ENCODE results near the gene POLE. TPM values are rescaled to one million over a fixed set of nuclear protein-coding genes. Genes with fewer than 3 reads are reported as not detected.

Gene POLE
- total RNA-seq, 1 experiment from 2014 or later: 147 TPM

DNA sequence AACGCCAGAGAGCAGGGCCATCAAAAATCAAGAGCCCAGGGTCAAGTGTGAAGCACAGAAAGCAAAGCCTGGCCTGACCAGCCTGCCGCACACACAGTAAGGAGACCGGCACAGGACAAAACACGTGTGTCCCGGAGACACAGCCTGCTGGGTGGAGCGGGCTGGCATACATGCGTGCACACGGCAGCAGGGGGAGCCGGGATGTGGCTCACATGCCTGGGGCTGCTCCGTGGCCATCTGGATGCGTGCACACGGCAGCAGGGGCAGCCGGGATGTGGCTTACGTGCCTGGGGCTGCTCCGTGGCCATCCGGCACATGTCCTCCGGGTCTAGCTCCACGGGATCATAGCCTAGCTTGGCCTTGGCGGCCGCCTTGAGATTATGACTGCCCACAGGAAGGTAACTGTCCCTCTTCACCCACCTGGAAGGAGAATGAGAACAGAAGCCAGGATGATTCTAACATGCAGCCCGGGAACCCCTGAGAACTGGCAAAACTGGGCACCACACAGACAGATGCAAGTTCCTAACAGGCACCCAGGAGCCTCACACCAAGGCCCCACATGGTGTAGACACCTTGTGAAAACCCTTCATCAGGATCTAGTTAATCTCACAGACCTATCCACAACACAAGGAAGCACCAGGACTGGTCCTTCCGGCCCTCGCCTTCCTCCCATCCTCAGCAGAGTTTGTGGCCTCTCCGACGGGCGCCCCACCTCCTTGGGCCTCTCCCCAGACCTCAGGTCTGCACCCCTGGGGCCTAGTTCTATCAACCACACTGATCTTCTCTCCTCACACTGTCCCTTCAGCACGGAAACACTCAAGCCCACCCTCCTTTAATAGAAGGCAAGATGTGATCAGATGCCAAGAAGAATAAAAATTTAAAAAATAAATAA is 13.6 kb downstream of the POLE start:
- no peaks in the 10 kb centered on the region for H3K23me2 ChIP-seq (ENCODE audit: insufficient read length, low read depth, low read length, poor library complexity, severe bottlenecking)
- H3K27me3 ChIP-seq (ENCODE audit: insufficient read depth, low read length): no peaks in the 10 kb centered on the region
- H3K14ac ChIP-seq (ENCODE audit: insufficient read depth, low read length): no peak overlapping the region
- Mint-ChIP-seq H3K27me3 (ENCODE audit: low read depth) (no peaks in the 10 kb centered on the region), H3K36me3 (ENCODE audit: insufficient read depth in 1 of 3, low read depth in 3 of 3) (peaks cover 54 to 93% (median 89%) of the 10 kb centered on the region in 3 experiments), H3K9me3 (no peaks in the 10 kb centered on the region), H3K4me1 (no peaks in the 10 kb centered on the region), H3K4me3 (no peak overlapping the region), H3K27ac (no peak overlapping the region; a peak in 1 of 7 replicates)
- H2BK15ac ChIP-seq (ENCODE audit: low read depth, low read length): no peak overlapping the region
- H3K18ac ChIP-seq (ENCODE audit: insufficient read length, low read depth, low read length): no peak overlapping the region
- no peak overlapping the region for H3K4me2 ChIP-seq (ENCODE audit: insufficient read depth, insufficient read length, low read length)
- H3K9ac ChIP-seq (ENCODE audit: extremely low read depth, insufficient read length, low read length): no peak overlapping the region
- no peak overlapping the region for H4K8ac ChIP-seq (replicated peaks; ENCODE audit: insufficient read length, low read depth, low read length)
- no peak for DNase-seq
- no peak overlapping the region for H3K27ac ChIP-seq (ENCODE audit: insufficient read length, low read depth, low read length)
- H2BK5ac ChIP-seq (ENCODE audit: insufficient read length, low read length): no peak overlapping the region
- H3K4ac ChIP-seq (ENCODE audit: low read depth, low read length): no peak overlapping the region
- H2BK120ac ChIP-seq (ENCODE audit: low read depth, low read length, poor library complexity, severe bottlenecking): no peak overlapping the region
- H3K9me3 ChIP-seq (ENCODE audit: control insufficient read depth, low read depth, low read length): no peaks in the 10 kb centered on the region
- no peaks in the 10 kb centered on the region for H3K79me1 ChIP-seq (ENCODE audit: insufficient read depth, low read depth, low read length, poor library complexity, severe bottlenecking)
- no peaks in the 10 kb centered on the region for H3K4me1 ChIP-seq (ENCODE audit: insufficient read depth, low read length)
- H3T11ph ChIP-seq (ENCODE audit: low read length): no peak overlapping the region
- no peak overlapping the region for H2BK20ac ChIP-seq (ENCODE audit: low read depth, low read length, poor library complexity, severe bottlenecking)
- no peak overlapping the region for H2AK5ac ChIP-seq (ENCODE audit: insufficient read length, low read length)
- H4K5ac ChIP-seq (ENCODE audit: insufficient read length, low read depth, low read length): no peak overlapping the region
- H4K20me1 ChIP-seq (ENCODE audit: control insufficient read depth, insufficient read depth, insufficient read length): no peaks in the 10 kb centered on the region
- TF ChIP-seq, protein P1, sequence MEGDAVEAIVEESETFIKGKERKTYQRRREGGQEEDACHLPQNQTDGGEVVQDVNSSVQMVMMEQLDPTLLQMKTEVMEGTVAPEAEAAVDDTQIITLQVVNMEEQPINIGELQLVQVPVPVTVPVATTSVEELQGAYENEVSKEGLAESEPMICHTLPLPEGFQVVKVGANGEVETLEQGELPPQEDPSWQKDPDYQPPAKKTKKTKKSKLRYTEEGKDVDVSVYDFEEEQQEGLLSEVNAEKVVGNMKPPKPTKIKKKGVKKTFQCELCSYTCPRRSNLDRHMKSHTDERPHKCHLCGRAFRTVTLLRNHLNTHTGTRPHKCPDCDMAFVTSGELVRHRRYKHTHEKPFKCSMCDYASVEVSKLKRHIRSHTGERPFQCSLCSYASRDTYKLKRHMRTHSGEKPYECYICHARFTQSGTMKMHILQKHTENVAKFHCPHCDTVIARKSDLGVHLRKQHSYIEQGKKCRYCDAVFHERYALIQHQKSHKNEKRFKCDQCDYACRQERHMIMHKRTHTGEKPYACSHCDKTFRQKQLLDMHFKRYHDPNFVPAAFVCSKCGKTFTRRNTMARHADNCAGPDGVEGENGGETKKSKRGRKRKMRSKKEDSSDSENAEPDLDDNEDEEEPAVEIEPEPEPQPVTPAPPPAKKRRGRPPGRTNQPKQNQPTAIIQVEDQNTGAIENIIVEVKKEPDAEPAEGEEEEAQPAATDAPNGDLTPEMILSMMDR (conservative IDR thresholded peaks at IDR 0.05): no peak
- H3K56ac ChIP-seq (ENCODE audit: insufficient read length, low read depth, low read length): no peak overlapping the region
- no peak overlapping the region for H3K23ac ChIP-seq (ENCODE audit: insufficient read length, low read depth, low read length)
- WGBS (ENCODE audit: extremely low coverage, insufficient read length, low lambda C conversion rate): no CpG with 5 or more reads among the region's 27 CpGs
- H4K91ac ChIP-seq (ENCODE audit: insufficient read length, low read depth, low read length): no peak overlapping the region
- H2BK12ac ChIP-seq (ENCODE audit: insufficient read length, low read depth, low read length): no peak overlapping the region
- no peaks in the 10 kb centered on the region; the same call in 1 of the 2 replicates for H3K79me2 ChIP-seq (ENCODE audit: insufficient read depth, low read length)
- H2AFZ ChIP-seq (ENCODE audit: low read length): no peak overlapping the region

Data from H9 (cell line).